ENCODE measurements around the gene GATA2. TPM values are rescaled to one million over a fixed set of nuclear protein-coding genes. Genes with fewer than 3 reads are reported as not detected.

The GATA2 gene
- total and polyA plus RNA-seq, 2 donors (not counting 1 experiment from before 2014, with no cell fraction given): 0.83 to 3.2 TPM

GRCh38 chr3:128468285-128468790 is 24.7 kb downstream of the GATA2 start:
- no peaks in the 10 kb centered on the region for H3K9me3 ChIP-seq (ENCODE audit: control insufficient read depth, insufficient read depth, low read depth, low read length)
- no peak overlapping the region for H3K9ac ChIP-seq (ENCODE audit: insufficient read depth, low read length)
- no peak overlapping the region for H3K27ac ChIP-seq (ENCODE audit: insufficient read depth, low read length)
- H4K20me1 ChIP-seq (ENCODE audit: control insufficient read depth, extremely low read depth, insufficient read depth, low read length): no peaks in the 10 kb centered on the region
- H2AFZ ChIP-seq (ENCODE audit: low read length): no peak overlapping the region
- H3K27me3 ChIP-seq (ENCODE audit: control insufficient read depth, insufficient read depth, low read length): peaks cover 24% of the 10 kb centered on the region
- TF ChIP-seq CTCF (conservative IDR thresholded peaks at IDR 0.05 in 1 of 2, IDR thresholded peaks at IDR 0.05 in 1 of 2; ENCODE audit: low read depth in 1 of 2, low read length in 2 of 2) (no peak), EZH2 (IDR thresholded peaks at IDR 0.05; ENCODE audit: low read length, missing control alignments) (no peak)
- H3K4me3 ChIP-seq (replicated peaks in 1 of 4; ENCODE audit: control extremely low read depth in 1 of 4, insufficient read depth in 1 of 4, low read depth in 3 of 4, low read length in 4 of 4): no peak overlapping the region
- DNase-seq (ENCODE audit: low read depth in 2 of 2): no peak
- H3K36me3 ChIP-seq (ENCODE audit: control insufficient read depth, insufficient read depth, low read length): no peaks in the 10 kb centered on the region
- H3K79me2 ChIP-seq (ENCODE audit: control insufficient read depth, insufficient read depth, low read length): no peaks in the 10 kb centered on the region
- no peaks in the 10 kb centered on the region for H3K4me1 ChIP-seq (ENCODE audit: control insufficient read depth, extremely low read depth, insufficient read depth, low read length)
- H3K4me2 ChIP-seq (ENCODE audit: extremely low read depth, insufficient read depth, low read length): no peak overlapping the region

- Histone ChIP-seq H3K27ac (ENCODE audit: insufficient read depth, low read length) (no peak within 1 kb of the TSS), H3K79me2 (ENCODE audit: control insufficient read depth, insufficient read depth, low read length) (no peaks in the 10 kb centered on the region), H2AFZ (ENCODE audit: low read length) (no peak within 1 kb of the TSS), H4K20me1 (ENCODE audit: control insufficient read depth, extremely low read depth, insufficient read depth, low read length) (no peaks in the 10 kb centered on the region), H3K9ac (ENCODE audit: insufficient read depth, low read length) (no peak within 1 kb of the TSS), H3K4me1 (ENCODE audit: control insufficient read depth, extremely low read depth, insufficient read depth, low read length) (no peaks in the 10 kb centered on the region), H3K9me3 (ENCODE audit: control insufficient read depth, insufficient read depth, low read depth, low read length) (no peaks in the 10 kb centered on the region), H3K4me3 (replicated peaks in 1 of 4; ENCODE audit: control extremely low read depth in 1 of 4, insufficient read depth in 1 of 4, low read depth in 3 of 4, low read length in 4 of 4) (no peak within 1 kb of the TSS), H3K27me3 (ENCODE audit: control insufficient read depth, insufficient read depth, low read length) (peaks cover 15% of the 10 kb centered on the region), H3K36me3 (ENCODE audit: control insufficient read depth, insufficient read depth, low read length) (no peaks in the 10 kb centered on the region), H3K4me2 (ENCODE audit: extremely low read depth, insufficient read depth, low read length) (no peak within 1 kb of the TSS)
- TF ChIP-seq CTCF (conservative IDR thresholded peaks at IDR 0.05 in 1 of 2, IDR thresholded peaks at IDR 0.05 in 1 of 2; ENCODE audit: low read depth in 1 of 2, low read length in 2 of 2) (no peak), EZH2 (IDR thresholded peaks at IDR 0.05; ENCODE audit: low read length, missing control alignments) (no peak)
- no peak for DNase-seq (ENCODE audit: low read depth in 2 of 2)
Observed at GRCh38 chr3:128466840-128467541, 26.0 kb downstream of the GATA2 start, which contains the start of gene DNAJB8. TSS of gene DNAJB8 (minus strand) at chr3:128466890. CDS start at chr3:128463245, 3,645 bp downstream.

GRCh38 chr3:128464702-128465101 is 28.3 kb downstream of the GATA2 start:
- Histone ChIP-seq H3K9ac (ENCODE audit: insufficient read depth, low read length) (no peak overlapping the region), H3K4me1 (ENCODE audit: control insufficient read depth, extremely low read depth, insufficient read depth, low read length) (no peaks in the 10 kb centered on the region), H3K79me2 (ENCODE audit: control insufficient read depth, insufficient read depth, low read length) (no peaks in the 10 kb centered on the region), H3K27ac (ENCODE audit: insufficient read depth, low read length) (no peak overlapping the region), H3K27me3 (ENCODE audit: control insufficient read depth, insufficient read depth, low read length) (peaks cover 11% of the 10 kb centered on the region), H3K4me3 (replicated peaks in 1 of 4; ENCODE audit: control extremely low read depth in 1 of 4, insufficient read depth in 1 of 4, low read depth in 3 of 4, low read length in 4 of 4) (no peak overlapping the region), H3K9me3 (ENCODE audit: control insufficient read depth, insufficient read depth, low read depth, low read length) (no peaks in the 10 kb centered on the region), H3K36me3 (ENCODE audit: control insufficient read depth, insufficient read depth, low read length) (no peaks in the 10 kb centered on the region), H4K20me1 (ENCODE audit: control insufficient read depth, extremely low read depth, insufficient read depth, low read length) (no peaks in the 10 kb centered on the region), H2AFZ (ENCODE audit: low read length) (no peak overlapping the region), H3K4me2 (ENCODE audit: extremely low read depth, insufficient read depth, low read length) (no peak overlapping the region)
- DNase-seq (ENCODE audit: low read depth in 2 of 2): no peak
- TF ChIP-seq CTCF (conservative IDR thresholded peaks at IDR 0.05 in 1 of 2, IDR thresholded peaks at IDR 0.05 in 1 of 2; ENCODE audit: low read depth in 1 of 2, low read length in 2 of 2): no peak
- TF ChIP-seq EZH2 (IDR thresholded peaks at IDR 0.05; ENCODE audit: low read length, missing control alignments): no peak

Data from fibroblast of lung (primary cell).